ENCODE measurements around the gene AMH. TPM values are rescaled to one million over a fixed set of nuclear protein-coding genes. Genes with fewer than 3 reads are reported as not detected.

Gene AMH
- total and polyA plus RNA-seq, 4 experiments from 2014 or later: 7.5 to 12.7 TPM; not detected in 2

DNA sequence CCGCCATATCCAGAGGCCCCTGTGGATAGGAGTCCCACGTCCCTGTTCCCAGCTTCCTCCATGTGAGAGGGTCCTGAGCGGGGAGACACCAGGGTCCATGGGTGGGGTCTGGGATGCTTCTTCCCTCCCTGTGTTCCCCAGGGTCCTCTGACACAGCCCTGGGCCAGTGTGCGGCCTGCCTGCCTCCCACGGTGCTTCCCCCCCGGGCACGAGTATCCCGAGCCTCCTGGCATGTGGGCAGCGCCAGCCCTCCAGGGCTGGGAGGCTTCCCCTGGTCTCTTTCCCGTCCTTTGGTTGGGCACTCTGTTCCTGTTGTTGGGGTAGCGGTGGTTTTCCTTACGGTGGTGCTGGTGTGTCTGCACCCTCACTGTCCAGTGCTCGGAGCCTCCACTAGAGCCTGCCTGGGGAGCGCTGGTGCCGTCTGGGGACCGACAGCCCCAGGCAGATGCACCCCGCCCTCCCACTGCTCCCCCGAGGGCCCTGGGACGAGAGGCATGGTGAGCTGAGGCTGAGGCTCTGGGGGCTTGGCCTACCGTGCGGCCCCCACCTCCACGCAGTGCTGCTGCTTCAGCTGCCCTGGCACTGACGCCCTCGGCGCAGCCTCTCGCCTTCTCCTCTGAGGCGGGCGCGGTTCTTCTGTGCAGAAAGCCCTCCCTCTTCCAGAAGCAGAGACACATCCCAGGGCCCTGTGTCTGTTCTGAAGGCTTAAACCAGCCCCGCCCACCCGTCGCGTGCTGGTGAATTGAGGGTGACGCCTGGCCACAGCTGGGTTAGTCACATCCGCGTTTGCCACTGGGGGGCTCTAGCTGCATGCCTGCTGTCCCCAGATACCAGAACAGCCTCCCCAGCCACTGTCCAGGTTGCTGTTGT is 40.9 kb upstream of the AMH start:
- H3K27me3 ChIP-seq (ENCODE audit: insufficient read depth, low read length): no peaks in the 10 kb centered on the region
- H3K9me3 Mint-ChIP-seq: peaks cover 0 to 2% (median 0%) of the 10 kb centered on the region in 8 donors
- no peaks in the 10 kb centered on the region for H3K4me1 ChIP-seq (ENCODE audit: insufficient read depth, low read length)
- ChIA-PET CTCF (ENCODE audit: partially characterized antibody) (interaction anchor here (0.6 kb wide), 1 partner anchor 202 kb away, joined by 3 read pairs; no protein-coding TSS in a partner anchor), POLR2A (ENCODE audit: partially characterized antibody) (no interaction called here)
- peaks cover 0 to 2% (median 1%) of the 10 kb centered on the region in 4 donors for H3K4me1 Mint-ChIP-seq
- no peaks in the 10 kb centered on the region for H3K27me3 Mint-ChIP-seq
- H3K36me3 ChIP-seq (ENCODE audit: insufficient read depth, low read length): peaks cover 23% of the 10 kb centered on the region
- intact Hi-C loops (cut with micrococcal nuclease): no loop called here
- no peaks in the 10 kb centered on the region for H3K9me3 ChIP-seq (ENCODE audit: control insufficient read depth in 1 of 2, low read length in 2 of 2)
- no peak for DNase-seq
- no peak overlapping the region for H3K27ac Mint-ChIP-seq
- H3K36me3 Mint-ChIP-seq: peaks cover 15 to 30% of the 10 kb centered on the region in 2 donors
- no peak overlapping the region for H3K4me3 Mint-ChIP-seq
- no peak overlapping the region for H3K4me3 ChIP-seq (ENCODE audit: low read length in 2 of 2)
- H3K27ac ChIP-seq (ENCODE audit: low read depth, low read length): no peak overlapping the region

DNA sequence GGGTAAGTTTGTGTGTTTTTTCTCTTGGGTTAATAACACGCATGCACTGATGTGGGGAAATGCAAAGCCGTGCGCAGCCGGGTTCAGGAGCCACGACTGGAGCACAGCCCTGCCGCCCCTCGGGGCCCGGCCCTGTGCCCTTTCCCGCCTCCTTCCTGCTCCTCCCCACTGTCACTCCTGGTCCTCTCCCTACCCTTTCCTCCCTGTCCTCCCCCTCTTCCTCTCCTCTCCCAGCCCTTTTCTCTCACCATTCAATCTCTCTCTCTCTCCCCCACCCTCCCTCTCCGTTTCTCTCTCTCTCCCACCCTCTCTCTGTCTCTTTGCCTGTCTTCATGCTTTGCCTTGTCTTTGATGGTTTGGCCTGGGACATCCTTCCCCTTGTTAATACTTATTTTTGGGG is 40.1 kb upstream of the AMH start:
- no peaks in the 10 kb centered on the region for H3K9me3 ChIP-seq (ENCODE audit: control insufficient read depth in 1 of 2, low read length in 2 of 2)
- no peak overlapping the region for H3K4me3 Mint-ChIP-seq
- H3K27ac ChIP-seq (ENCODE audit: low read depth, low read length): no peak overlapping the region
- H3K27me3 ChIP-seq (ENCODE audit: insufficient read depth, low read length): no peaks in the 10 kb centered on the region
- ChIA-PET CTCF (ENCODE audit: partially characterized antibody) (interaction anchor here (0.6 kb wide), 1 partner anchor 203 kb away, joined by 3 read pairs; no protein-coding TSS in a partner anchor), POLR2A (ENCODE audit: partially characterized antibody) (no interaction called here)
- DNase-seq: no peak
- peaks cover 0 to 2% (median 0%) of the 10 kb centered on the region in 8 donors for H3K9me3 Mint-ChIP-seq
- H3K27me3 Mint-ChIP-seq: no peaks in the 10 kb centered on the region
- H3K36me3 Mint-ChIP-seq: peaks cover 14 to 33% of the 10 kb centered on the region in 2 donors
- H3K36me3 ChIP-seq (ENCODE audit: insufficient read depth, low read length): peaks cover 17% of the 10 kb centered on the region
- peaks cover 0 to 2% (median 1%) of the 10 kb centered on the region in 4 donors for H3K4me1 Mint-ChIP-seq
- no peak overlapping the region for H3K4me3 ChIP-seq (ENCODE audit: low read length in 2 of 2)
- H3K27ac Mint-ChIP-seq: no peak overlapping the region
- intact Hi-C loops (cut with micrococcal nuclease): no loop called here
- no peaks in the 10 kb centered on the region for H3K4me1 ChIP-seq (ENCODE audit: insufficient read depth, low read length)

DNA sequence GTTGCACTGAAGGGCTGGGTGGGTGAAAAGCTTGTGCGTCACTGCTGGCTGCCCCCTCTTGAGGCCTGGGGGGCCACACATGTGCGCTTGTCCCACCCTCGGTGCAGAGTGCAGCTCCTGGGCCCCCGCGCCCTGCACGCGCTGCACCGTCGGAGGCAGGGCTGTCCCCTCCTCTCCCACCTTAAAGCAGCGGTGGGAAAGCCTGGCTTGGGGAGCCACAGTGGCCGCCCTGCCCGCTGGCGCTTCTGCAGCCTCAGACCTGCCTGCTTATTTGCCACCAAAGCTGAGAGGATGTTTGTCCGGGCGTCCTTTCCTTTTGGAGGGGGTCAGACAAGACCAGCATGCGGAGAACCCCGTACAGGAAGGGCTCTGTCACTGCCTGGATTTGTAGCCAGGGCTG is 39.7 kb upstream of the AMH start:
- Mint-ChIP-seq H3K36me3 (peaks cover 10 to 28% of the 10 kb centered on the region in 2 donors), H3K27ac (no peak overlapping the region), H3K9me3 (peaks cover 0 to 2% (median 0%) of the 10 kb centered on the region in 8 donors), H3K27me3 (no peaks in the 10 kb centered on the region), H3K4me1 (no peaks in the 10 kb centered on the region), H3K4me3 (no peak overlapping the region)
- no peaks in the 10 kb centered on the region for H3K9me3 ChIP-seq (ENCODE audit: control insufficient read depth in 1 of 2, low read length in 2 of 2)
- H3K27me3 ChIP-seq (ENCODE audit: insufficient read depth, low read length): no peaks in the 10 kb centered on the region
- no peak overlapping the region for H3K27ac ChIP-seq (ENCODE audit: low read depth, low read length)
- POLR2A ChIA-PET (ENCODE audit: partially characterized antibody): no interaction called here
- CTCF ChIA-PET (ENCODE audit: partially characterized antibody): interaction anchor here (0.6 kb wide), 1 partner anchor 203 kb away, joined by 3 read pairs; no protein-coding TSS in a partner anchor
- peaks cover 17% of the 10 kb centered on the region for H3K36me3 ChIP-seq (ENCODE audit: insufficient read depth, low read length)
- no peak for DNase-seq
- intact Hi-C loops (cut with micrococcal nuclease): no loop called here
- no peaks in the 10 kb centered on the region for H3K4me1 ChIP-seq (ENCODE audit: insufficient read depth, low read length)
- no peak overlapping the region for H3K4me3 ChIP-seq (ENCODE audit: low read length in 2 of 2)

DNA sequence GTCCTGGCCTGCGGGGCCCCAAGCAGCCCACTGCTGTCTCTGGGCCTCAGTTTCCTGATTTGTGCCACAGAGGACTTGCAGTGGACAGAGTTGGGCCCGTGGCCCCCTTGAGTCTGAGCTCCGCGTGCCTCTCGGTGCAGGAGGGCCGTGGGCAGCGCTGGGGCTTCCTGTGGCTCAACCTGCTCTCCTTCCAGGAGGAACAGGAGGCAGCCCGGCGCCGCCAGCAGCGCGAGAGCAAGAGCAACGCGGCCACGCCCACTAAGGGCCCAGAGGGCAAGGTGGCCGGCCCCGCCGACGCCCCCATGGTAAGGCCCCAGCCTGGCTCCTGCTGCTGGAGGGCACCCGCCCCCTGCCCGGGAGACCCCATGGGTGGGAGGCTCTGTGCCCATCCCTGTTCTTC is 38.9 kb upstream of the AMH start:
- H3K4me3 Mint-ChIP-seq: no peak overlapping the region
- peaks cover 0 to 2% (median 0%) of the 10 kb centered on the region in 8 donors for H3K9me3 Mint-ChIP-seq
- Histone ChIP-seq H3K27ac (ENCODE audit: low read depth, low read length) (no peak overlapping the region), H3K4me1 (ENCODE audit: insufficient read depth, low read length) (peaks cover 4% of the 10 kb centered on the region), H3K4me3 (ENCODE audit: low read length in 2 of 2) (no peak overlapping the region), H3K36me3 (ENCODE audit: insufficient read depth, low read length) (peaks cover 17% of the 10 kb centered on the region), H3K9me3 (ENCODE audit: control insufficient read depth in 1 of 2, low read length in 2 of 2) (no peaks in the 10 kb centered on the region), H3K27me3 (ENCODE audit: insufficient read depth, low read length) (no peaks in the 10 kb centered on the region)
- DNase-seq: no peak
- peaks cover 10 to 32% of the 10 kb centered on the region in 2 donors for H3K36me3 Mint-ChIP-seq
- CTCF ChIA-PET (ENCODE audit: partially characterized antibody): no interaction called here
- intact Hi-C loops (cut with micrococcal nuclease): no loop called here
- H3K27me3 Mint-ChIP-seq: no peaks in the 10 kb centered on the region
- H3K27ac Mint-ChIP-seq: peak overlapping the region in 1 of 7 donors; percentile 22
- POLR2A ChIA-PET (ENCODE audit: partially characterized antibody): no interaction called here
- peaks cover 0 to 8% (median 5%) of the 10 kb centered on the region in 4 donors for H3K4me1 Mint-ChIP-seq

DNA sequence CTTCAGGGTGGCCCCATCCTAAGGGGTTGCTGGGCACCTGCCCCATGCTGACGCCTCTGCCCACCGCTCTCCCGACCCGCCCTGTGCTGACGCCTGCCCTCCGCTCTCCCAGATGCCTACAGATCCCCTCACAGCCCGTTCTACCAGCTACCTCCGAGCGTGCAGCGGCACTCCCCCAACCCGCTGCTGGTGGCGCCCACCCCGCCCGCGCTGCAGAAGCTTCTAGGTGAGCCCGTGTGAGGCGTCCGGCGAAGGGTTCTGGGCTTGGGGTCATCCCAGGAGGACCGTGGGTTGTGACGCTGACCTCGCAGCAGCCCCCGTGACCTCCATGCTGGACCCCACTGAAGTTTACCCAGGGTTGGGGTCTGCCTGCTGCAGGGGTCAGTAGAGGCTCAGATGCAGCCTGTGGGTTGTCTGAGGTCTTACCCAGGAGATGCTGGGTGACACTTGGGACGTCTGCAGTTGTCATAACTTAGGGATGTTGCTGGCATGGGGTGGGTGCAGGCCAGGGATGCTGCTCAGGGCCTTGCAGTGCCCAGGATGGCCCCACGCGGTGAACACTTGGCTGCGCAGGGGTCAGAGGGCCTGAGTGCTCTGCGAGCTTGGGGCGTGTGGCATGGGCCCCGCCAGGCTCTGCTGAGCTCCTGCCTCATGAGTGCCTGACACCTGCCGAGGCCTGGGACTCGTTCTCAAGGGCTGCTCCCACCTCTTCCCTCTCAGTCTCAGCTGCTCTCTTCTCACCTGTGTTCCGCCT is 38.0 kb upstream of the AMH start:
- peaks cover 17% of the 10 kb centered on the region for H3K36me3 ChIP-seq (ENCODE audit: insufficient read depth, low read length)
- POLR2A ChIA-PET (ENCODE audit: partially characterized antibody): no interaction called here
- CTCF ChIA-PET (ENCODE audit: partially characterized antibody): interaction anchor here (0.6 to 0.8 kb wide), 2 partner anchors 53 to 327 kb away, joined by 3 read pairs; no protein-coding TSS in a partner anchor

DNA sequence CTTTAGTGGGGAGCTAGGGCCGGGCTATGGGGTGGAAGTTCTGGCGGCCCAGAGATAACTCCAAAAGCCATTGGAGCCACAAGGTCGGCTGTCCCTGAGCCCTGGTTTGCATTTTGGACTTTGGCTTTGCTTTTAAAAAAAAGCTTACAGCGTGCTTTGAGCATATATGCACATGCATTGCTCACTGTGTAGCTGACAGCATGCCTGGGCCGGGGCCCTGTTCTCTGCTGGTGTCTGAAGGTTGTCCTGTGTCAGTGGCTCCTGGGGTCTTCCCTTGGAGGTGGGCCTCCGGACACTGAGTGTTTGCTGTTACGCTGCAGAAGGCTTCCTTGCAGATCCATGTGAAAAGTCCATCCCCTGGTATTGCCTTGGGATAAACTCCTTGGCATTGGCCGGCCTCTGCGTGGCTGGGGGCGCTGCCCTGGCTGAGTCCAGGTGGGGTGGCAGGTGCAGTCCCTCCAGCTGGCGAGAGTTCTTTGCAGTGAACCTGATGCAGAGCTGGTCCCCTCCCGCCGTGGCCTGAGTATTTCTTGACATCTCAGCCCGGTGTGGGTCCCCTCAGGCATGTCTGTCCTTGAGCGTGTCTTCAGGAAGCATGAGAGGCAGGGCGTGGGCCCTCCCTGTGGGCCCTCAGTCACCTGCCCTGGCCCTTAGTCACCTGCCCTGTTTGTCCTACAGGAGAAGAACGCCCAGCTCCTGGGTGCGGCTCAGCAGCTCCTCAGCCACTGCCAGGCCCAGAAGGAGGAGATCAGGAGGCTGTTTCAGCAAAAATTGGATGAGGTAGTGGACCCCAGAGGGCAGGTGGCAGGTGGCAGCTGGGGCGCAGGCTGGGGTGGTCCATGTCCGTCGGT is 36.0 kb upstream of the AMH start:
- Mint-ChIP-seq H3K4me3 (no peak overlapping the region), H3K27ac (peak overlapping the region in 2 of 7 donors; percentile 13 to 29), H3K9me3 (no peaks in the 10 kb centered on the region), H3K4me1 (peaks cover 0 to 20% (median 11%) of the 10 kb centered on the region in 4 donors), H3K36me3 (peaks cover 13 to 43% of the 10 kb centered on the region in 2 donors), H3K27me3 (no peaks in the 10 kb centered on the region)
- intact Hi-C loops (cut with micrococcal nuclease): no loop called here
- no peak for DNase-seq
- Histone ChIP-seq H3K27ac (ENCODE audit: low read depth, low read length) (no peak overlapping the region), H3K9me3 (ENCODE audit: control insufficient read depth in 1 of 2, low read length in 2 of 2) (no peaks in the 10 kb centered on the region), H3K36me3 (ENCODE audit: insufficient read depth, low read length) (peaks cover 10% of the 10 kb centered on the region), H3K4me3 (ENCODE audit: low read length in 2 of 2) (no peak overlapping the region), H3K27me3 (ENCODE audit: insufficient read depth, low read length) (no peaks in the 10 kb centered on the region), H3K4me1 (ENCODE audit: insufficient read depth, low read length) (peaks cover 13% of the 10 kb centered on the region)
- CTCF ChIA-PET (ENCODE audit: partially characterized antibody): no interaction called here
- POLR2A ChIA-PET (ENCODE audit: partially characterized antibody): interaction anchor here (1.3 to 1.7 kb wide), 2 partner anchors 18 to 22 kb away, joined by 4 read pairs; no protein-coding TSS in a partner anchor

More for the DNA sequence above, 38.0 kb upstream of the AMH start:
- Mint-ChIP-seq H3K27ac (no peak overlapping the region), H3K27me3 (no peaks in the 10 kb centered on the region), H3K9me3 (no peaks in the 10 kb centered on the region), H3K4me3 (no peak overlapping the region), H3K36me3 (peaks cover 14 to 36% of the 10 kb centered on the region in 2 donors), H3K4me1 (peaks cover 0 to 17% (median 11%) of the 10 kb centered on the region in 4 donors)
- Histone ChIP-seq H3K27me3 (ENCODE audit: insufficient read depth, low read length) (no peaks in the 10 kb centered on the region), H3K4me3 (ENCODE audit: low read length in 2 of 2) (no peak overlapping the region), H3K4me1 (ENCODE audit: insufficient read depth, low read length) (peaks cover 13% of the 10 kb centered on the region), H3K9me3 (ENCODE audit: control insufficient read depth in 1 of 2, low read length in 2 of 2) (no peaks in the 10 kb centered on the region), H3K27ac (ENCODE audit: low read depth, low read length) (no peak overlapping the region)
- DNase-seq: no peak
- intact Hi-C loops (cut with micrococcal nuclease): no loop called here

All from CD4-positive, alpha-beta memory T cell (primary cell).